Calu3 (cell line): ENCODE results near the gene NRCAM. TPM values are rescaled to one million over a fixed set of nuclear protein-coding genes. Genes with fewer than 3 reads are reported as not detected.

Source experiments
- BruUV-seq: library from RNA; stranded (reverse); fragments of 400-500 nt; replicated peaks from 2 replicates; lab custom pipeline; 2021; lab: Mats Ljungman, UMichigan
- CTCF ChIA-PET: fragments of 300-600 bp; sonication (Branson Sonifier 250); formaldehyde crosslinking; loops from one replicate; lab custom pipeline; 2022; ENCODE audit warnings: antibody characterized with exemption; lab: Charles Lee
- DNase-seq: peaks from one replicate; pipeline ENCODE4 v3.0.0; 2022
- H3K27ac Mint-ChIP-seq: one replicate; pipeline ENCODE4 v1.8.0; 2022; ENCODE audit warnings: mixed read lengths; ENCODE audit not compliant: unreplicated experiment
- H3K27me3 Mint-ChIP-seq: one replicate; pipeline ENCODE4 v1.8.0; 2022; ENCODE audit warnings: mixed read lengths; ENCODE audit not compliant: unreplicated experiment
- H3K36me3 Mint-ChIP-seq: one replicate; pipeline ENCODE4 v1.8.0; 2022; ENCODE audit warnings: mild to moderate bottlenecking, moderate library complexity, mixed read lengths; ENCODE audit not compliant: insufficient read depth, unreplicated experiment
- H3K4me1 Mint-ChIP-seq: one replicate; pipeline ENCODE4 v1.8.0; 2022; ENCODE audit warnings: mild to moderate bottlenecking, low read depth, mixed read lengths; ENCODE audit not compliant: unreplicated experiment
- H3K4me3 Mint-ChIP-seq: one replicate; pipeline ENCODE4 v1.8.0; 2022; ENCODE audit warnings: mild to moderate bottlenecking, low read depth, moderate library complexity, mixed read lengths; ENCODE audit not compliant: unreplicated experiment
- H3K9me3 Mint-ChIP-seq: one replicate; pipeline ENCODE4 v1.8.0; 2022; ENCODE audit warnings: low read depth, mixed read lengths; ENCODE audit not compliant: unreplicated experiment
- intact Hi-C: fragments of 100-400 bp; cut with micrococcal nuclease; formaldehyde crosslinking; loops from one replicate; pipeline ENCODE4 v1.10.0; 2022; ENCODE audit not compliant: unreplicated experiment
- total RNA-seq: library from RNA; stranded (reverse); gene quantifications from 2 replicates; pipeline ENCODE4 v1.2.3, GENCODE V29; 2022
- TF ChIP-seq, protein P1 (sequence below): fragments of 200-600 bp; IDR thresholded peaks from one replicate; pipeline ENCODE4 v1.8.0; 2022; ENCODE audit warnings: antibody characterized with exemption; ENCODE audit not compliant: unreplicated experiment

NRCAM gene
- total RNA-seq, 1 experiment from 2014 or later: 15.0 TPM

DNA sequence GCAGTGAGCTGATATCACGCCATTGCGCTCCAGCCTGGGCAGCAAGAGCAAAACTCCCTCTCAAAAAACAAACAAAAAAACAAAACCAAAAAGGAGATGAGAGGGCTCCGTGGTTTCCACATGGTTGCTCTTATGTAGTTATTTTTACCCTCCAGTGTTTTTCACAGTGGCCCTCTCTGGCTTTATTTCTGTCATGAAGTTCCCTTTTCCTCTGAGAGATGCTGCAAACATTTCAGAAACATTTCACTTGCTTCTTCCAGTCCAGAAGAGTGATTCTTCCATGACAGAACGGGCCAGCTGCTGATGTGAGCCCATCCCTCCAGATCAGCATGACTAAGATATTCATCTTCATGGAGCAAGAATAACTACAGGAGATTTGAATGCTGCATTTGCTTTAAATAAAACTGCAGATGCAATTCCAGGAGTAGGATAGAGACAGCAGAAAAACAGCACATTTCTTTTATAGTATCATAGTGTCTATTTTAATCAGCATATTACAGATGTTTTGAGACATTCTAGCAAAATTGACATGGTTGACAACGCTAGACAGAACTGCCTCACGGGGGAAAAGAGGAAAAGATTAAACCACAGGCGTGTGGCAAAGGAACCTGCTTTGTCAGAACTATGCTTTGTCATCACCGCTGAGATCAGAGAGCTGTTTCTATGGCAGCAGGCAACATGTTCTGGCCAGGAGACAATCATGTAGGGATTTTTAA is 40.3 kb downstream of the NRCAM start:
- TF ChIP-seq, protein P1, sequence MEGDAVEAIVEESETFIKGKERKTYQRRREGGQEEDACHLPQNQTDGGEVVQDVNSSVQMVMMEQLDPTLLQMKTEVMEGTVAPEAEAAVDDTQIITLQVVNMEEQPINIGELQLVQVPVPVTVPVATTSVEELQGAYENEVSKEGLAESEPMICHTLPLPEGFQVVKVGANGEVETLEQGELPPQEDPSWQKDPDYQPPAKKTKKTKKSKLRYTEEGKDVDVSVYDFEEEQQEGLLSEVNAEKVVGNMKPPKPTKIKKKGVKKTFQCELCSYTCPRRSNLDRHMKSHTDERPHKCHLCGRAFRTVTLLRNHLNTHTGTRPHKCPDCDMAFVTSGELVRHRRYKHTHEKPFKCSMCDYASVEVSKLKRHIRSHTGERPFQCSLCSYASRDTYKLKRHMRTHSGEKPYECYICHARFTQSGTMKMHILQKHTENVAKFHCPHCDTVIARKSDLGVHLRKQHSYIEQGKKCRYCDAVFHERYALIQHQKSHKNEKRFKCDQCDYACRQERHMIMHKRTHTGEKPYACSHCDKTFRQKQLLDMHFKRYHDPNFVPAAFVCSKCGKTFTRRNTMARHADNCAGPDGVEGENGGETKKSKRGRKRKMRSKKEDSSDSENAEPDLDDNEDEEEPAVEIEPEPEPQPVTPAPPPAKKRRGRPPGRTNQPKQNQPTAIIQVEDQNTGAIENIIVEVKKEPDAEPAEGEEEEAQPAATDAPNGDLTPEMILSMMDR: no peak
- Mint-ChIP-seq H3K9me3 (no peaks in the 10 kb centered on the region), H3K36me3 (no peaks in the 10 kb centered on the region), H3K4me3 (no peak overlapping the region), H3K27ac (no peak overlapping the region), H3K4me1 (peaks cover 27% of the 10 kb centered on the region), H3K27me3 (no peaks in the 10 kb centered on the region)
- BruUV-seq: no TSS peak
- no peak for DNase-seq
- CTCF ChIA-PET: no interaction called here
- intact Hi-C loops: no loop called here

DNA sequence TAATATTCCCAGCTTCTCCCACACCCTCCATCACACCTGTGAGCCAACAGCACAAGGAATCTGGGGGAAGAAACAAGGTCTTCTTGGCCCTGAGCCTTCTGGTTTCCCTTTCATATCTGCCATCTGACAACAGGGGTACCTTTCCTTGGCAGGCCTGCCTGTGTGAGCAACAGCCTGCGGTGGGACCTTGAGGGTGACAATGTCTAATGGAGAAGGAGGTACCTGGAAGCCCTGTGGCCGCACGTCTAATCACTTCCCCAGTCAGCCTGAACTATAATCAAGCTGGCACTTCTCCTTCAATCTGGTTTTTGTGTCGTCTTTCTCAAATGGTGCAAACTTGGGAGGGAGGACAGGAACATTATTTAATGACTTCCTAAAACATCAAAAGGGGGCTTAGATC is 41.2 kb downstream of the NRCAM start:
- H3K27ac Mint-ChIP-seq: no peak overlapping the region
- no peaks in the 10 kb centered on the region for H3K27me3 Mint-ChIP-seq
- no peak for DNase-seq
- BruUV-seq: no TSS peak
- no peaks in the 10 kb centered on the region for H3K9me3 Mint-ChIP-seq
- peaks cover 27% of the 10 kb centered on the region for H3K4me1 Mint-ChIP-seq
- no peaks in the 10 kb centered on the region for H3K36me3 Mint-ChIP-seq
- no peak overlapping the region for H3K4me3 Mint-ChIP-seq
- CTCF ChIA-PET: no interaction called here
- TF ChIP-seq, protein P1: no peak
- intact Hi-C loops: no loop called here

DNA sequence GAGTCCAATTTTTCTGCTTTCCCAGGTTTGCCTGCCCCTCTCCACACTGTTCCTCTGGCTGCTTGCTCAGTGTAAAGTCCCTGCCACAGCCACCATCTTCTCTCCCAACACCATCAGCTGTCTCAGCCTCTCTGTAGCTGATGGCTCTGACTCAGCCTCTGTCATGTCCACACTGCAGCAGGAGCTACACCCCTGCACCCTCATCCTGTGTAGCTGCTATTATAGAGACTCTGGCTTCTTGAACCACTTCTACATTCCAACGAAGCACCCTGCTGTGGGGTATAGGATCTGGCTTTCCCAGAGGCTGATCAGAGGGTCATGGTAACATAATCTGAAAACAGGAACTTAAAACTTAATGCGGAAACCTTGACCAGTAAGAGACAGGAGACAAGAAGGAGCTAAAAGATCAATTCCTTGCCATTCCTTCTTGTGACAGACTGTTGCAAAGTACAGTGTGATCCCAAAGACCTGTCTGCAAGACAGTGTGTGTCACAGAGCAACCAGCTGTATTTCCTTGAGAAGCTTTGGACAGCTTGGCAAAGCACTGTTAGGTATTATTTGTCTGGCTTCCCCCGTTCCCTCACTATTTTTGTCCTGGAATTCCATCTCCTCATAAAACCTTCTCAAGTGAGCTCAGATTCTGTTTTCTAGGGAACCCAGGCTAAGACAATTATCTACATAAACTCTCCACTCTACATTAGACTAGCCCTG is 42.3 kb downstream of the NRCAM start:
- intact Hi-C loops: no loop called here
- H3K27ac Mint-ChIP-seq: no peak overlapping the region
- H3K4me1 Mint-ChIP-seq: peaks cover 27% of the 10 kb centered on the region
- TF ChIP-seq, protein P1: no peak
- no peak overlapping the region for H3K4me3 Mint-ChIP-seq
- H3K36me3 Mint-ChIP-seq: no peaks in the 10 kb centered on the region
- no peaks in the 10 kb centered on the region for H3K27me3 Mint-ChIP-seq
- H3K9me3 Mint-ChIP-seq: no peaks in the 10 kb centered on the region
- DNase-seq: no peak
- CTCF ChIA-PET: no interaction called here
- no TSS peak for BruUV-seq

DNA sequence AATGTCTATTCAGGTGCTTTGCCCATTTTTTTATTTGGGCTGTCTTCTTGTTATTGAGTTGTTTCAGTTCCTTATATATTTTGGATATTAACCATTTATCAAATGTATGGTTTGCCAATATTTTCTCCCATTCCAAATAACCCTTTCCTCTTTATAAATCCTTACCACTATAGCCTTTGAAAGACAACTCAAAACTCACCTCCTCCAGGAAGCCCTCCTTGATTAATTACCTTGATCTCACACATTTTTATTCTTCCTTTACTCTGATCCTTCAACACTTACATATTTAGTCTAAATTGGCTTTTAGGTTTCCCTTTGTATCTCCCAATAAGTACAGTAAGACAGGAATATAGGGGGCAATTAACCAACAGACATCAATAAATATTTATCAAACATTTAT is 42.9 kb downstream of the NRCAM start:
- intact Hi-C loops: no loop called here
- peaks cover 27% of the 10 kb centered on the region for H3K4me1 Mint-ChIP-seq
- TF ChIP-seq, protein P1: no peak
- no peaks in the 10 kb centered on the region for H3K27me3 Mint-ChIP-seq
- H3K9me3 Mint-ChIP-seq: no peaks in the 10 kb centered on the region
- no peak overlapping the region for H3K4me3 Mint-ChIP-seq
- no peak overlapping the region for H3K27ac Mint-ChIP-seq
- CTCF ChIA-PET: no interaction called here
- no peaks in the 10 kb centered on the region for H3K36me3 Mint-ChIP-seq
- no peak for DNase-seq
- BruUV-seq: no TSS peak
